HG03558 (cell line): ENCODE measurements around the gene ADGRL1.
"Not testable (repeated sequence)": the region's sequence is repeated elsewhere in the genome, so short reads cannot be mapped to it uniquely, and the experiment has no call there.

ENCODE experiments used
- ATAC-seq: cut with Tn5 transposase; IDR thresholded peaks from one replicate; pipeline ENCODE4 v1.9.1; 2021; ENCODE audit warnings: moderate number of reproducible peaks; ENCODE audit not compliant: unreplicated experiment; ENCODE audit errors: extremely low read depth

Gene ADGRL1

GRCh38 chr19:14146169-14146568 is 59.8 kb downstream of the ADGRL1 start:
- not testable (repeated sequence) for ATAC-seq

DNA sequence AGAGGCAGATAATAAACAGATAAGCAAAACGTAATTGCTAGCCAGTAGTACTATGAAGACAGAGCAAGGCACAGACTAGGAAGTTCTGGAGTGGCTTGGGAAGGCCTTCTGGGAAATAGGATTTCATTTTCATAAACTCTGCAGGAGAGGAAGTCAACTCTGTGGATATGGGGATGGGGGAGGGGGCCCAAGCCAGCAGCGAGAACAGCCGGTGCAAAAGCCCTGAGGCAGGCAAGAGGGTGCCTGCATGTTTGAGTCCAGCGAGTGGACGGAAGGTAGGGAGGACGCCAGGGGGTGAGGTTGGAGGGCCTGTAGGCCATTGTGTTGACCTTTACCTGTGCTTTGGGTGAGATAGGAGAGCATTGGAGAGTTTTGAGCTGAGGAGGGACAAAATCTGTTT is 60.6 kb downstream of the ADGRL1 start:
- no peak for ATAC-seq

DNA sequence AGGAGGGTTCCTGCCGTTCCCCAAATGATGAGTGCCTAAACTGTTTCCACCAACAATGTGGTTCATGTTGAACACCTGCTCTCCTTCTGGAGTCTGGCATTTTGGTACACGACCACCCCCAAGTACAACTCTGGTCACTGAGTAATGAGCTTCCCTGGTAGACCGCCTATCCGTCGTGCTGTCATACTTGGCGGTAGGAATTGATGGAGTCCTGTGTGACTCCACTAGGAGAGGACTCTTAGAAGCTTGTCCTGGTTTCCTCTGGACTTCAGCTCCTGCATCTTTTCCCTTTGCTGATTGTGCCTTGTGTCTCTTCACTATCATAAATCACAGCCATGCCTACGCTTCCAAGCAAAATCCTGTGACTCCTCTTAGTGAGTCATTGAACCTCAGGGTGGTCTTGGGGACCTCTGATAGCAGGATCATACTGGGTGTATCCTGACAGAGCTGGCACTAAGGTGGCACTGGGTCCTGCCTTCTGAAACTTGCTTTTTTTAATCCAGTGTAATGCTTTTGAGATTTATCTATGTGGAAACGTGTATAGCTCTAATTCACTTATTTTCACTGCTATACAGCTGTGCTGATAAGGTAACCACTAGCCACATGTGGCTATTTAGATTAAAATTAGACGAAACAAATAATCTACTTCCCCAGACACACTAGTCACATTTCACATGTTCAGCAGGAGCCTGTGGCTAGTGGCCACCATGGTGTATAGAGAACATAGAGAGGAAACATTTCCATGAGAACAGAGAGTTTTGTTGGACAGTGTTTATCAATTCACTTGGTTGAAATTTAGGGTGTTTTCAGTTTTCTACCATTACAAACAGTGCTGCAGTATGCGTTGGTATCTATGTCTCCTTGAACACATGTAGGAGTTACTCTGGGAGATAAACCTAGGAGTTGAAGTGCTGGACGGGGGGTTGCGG is 63.4 kb downstream of the ADGRL1 start:
- no peak for ATAC-seq

GRCh38 chr19:14141041-14141440 is 64.9 kb downstream of the ADGRL1 start:
- ATAC-seq: no peak

DNA sequence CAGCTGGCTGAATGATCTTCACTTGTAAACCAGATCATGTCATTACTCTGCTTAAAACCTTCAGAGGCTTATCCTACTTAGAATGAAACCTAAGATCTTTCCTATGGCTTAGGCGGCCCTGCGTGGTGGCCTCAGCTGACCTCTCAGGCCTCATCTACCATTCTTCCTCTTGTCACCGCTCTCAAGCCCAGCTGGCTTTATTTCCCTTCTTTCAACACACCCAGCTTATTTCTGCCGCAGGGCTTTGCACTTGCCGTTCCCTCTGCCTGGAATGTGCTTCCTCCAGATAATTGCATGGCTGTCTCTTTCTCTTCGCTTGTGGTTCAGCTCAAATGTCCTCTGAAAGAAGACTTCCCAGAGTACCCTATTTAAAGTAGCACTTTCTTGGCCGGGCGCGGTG is 66.0 kb downstream of the ADGRL1 start:
- ATAC-seq: no peak

GRCh38 chr19:14138576-14139265 is 67.2 kb downstream of the ADGRL1 start:
- ATAC-seq: no peak

DNA sequence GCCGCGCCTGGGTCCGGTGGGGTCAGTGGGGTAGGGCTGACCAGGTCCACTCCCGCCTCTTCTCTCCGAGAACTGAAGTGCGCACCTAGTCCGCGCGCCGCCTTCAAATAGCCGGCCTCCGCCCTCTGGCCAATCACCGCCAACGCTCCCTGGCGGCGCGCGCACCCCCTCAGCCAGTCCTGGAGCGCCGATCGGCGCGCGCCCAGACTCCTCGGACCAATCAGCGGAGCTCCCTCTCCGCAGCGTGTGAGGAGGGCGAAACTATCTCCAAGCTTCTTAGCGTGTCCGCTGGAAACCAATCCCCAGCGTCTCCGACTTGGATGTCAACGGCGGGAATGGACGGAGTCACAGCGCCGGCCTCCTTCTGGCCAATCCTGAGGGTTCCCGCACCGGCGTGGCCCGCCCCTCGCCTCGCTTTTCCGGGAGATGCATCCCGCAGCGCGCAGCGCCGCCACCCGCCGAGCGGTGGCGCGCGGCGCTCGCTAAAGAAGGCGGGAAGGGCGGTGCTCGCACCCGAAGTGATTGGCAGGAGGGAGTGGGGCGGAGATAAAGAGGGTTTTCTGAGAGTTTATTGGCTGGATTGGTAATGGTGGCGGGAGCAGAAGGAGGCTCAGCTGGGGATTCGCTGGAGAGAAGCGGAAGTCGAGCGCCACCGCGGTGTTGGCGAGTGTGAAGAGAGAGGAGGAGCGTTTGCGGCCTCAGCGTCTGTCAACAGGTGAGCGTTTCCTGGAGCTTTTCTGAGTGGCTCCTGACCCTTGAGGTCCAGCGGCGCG is 69.3 kb downstream of the ADGRL1 start, which contains the start of gene ASF1B:
Gene ASF1B (minus strand): TSS at position 81 of the 773 bp plus-strand sequence. CDS start 133 bp downstream, outside the sequence.
- ATAC-seq: peak; percentile 69

GRCh38 chr19:14135985-14136508 is 69.9 kb downstream of the ADGRL1 start:
- ATAC-seq: no peak

DNA sequence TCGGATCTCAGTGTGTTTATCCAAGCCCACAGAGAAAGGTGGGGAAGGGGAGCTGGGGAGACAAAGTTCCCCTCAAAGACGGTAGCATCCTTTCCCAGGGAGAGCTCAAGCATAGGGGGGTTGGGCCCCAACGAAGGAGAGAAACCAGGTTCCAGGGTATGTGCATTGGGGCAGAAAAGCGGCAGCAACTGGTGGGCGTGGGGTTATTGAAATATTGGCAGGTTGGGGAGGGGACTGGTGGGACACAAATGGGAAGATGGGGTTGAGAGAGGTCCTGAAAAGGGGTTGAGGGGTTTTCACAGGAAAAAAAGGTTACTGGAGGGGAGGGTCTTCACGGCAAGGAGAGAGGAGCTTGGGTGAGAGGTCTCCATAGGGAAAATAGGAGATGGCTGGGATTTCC is 70.6 kb downstream of the ADGRL1 start:
- no peak for ATAC-seq

GRCh38 chr19:14127929-14128509 is 78.0 kb downstream of the ADGRL1 start:
- no peak for ATAC-seq

GRCh38 chr19:14127176-14127575 is 78.8 kb downstream of the ADGRL1 start:
- ATAC-seq: no peak

DNA sequence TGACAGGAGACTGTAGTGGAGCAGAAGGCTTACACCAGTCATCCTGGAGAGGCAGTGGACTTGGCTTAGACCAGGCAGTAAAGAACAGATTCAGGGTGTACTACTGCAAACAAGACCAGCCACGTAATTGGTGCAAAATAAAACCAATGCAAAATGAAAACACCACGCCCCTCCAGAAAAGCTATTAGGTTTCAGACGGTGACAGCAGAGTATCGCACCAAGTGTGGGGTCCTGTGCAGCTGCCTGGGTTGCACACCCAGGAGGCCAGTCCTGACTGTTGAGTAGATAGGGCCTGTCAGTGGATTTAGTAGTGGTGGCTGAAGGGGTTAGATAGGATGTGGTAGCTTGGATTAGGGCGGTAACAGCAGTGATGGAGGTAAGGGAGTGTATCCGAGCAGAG is 83.0 kb downstream of the ADGRL1 start:
- no peak for ATAC-seq

DNA sequence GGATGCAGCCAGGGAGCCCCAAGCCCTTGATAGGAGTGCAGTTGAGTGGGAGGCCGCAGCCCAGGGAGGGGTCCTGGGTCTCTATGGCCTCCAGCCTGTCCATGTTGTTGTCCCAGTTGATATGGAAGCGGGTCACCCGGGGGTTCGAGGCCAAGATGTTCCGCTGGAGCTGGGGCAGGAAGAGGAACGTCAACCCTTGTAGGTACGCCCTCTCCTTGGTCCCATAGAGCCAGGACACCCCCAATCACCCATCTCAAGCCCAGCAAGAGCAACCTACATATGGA is 85.5 kb downstream of the ADGRL1 start:
- ATAC-seq: no peak

GRCh38 chr19:14119644-14120496 is 86.1 kb downstream of the ADGRL1 start:
- ATAC-seq: no peak

GRCh38 chr19:14119146-14119545 is 86.8 kb downstream of the ADGRL1 start:
- ATAC-seq: no peak

- peak; percentile 21 for ATAC-seq
Measured at GRCh38 chr19:14118165-14119051, 87.6 kb downstream of the ADGRL1 start.

GRCh38 chr19:14117668-14118164 is 88.3 kb downstream of the ADGRL1 start, which contains the start of gene PRKACA:
TSS of gene PRKACA (minus strand) at chr19:14117762. CDS start at chr19:14117547, 215 bp downstream.
- peak; percentile 70 for ATAC-seq
